A673 (cell line): ENCODE data around the gene NFASC. TPM values are rescaled to one million over a fixed set of nuclear protein-coding genes. Genes with fewer than 3 reads are reported as not detected.

Experiments used
- BruUV-seq: library from RNA; stranded (reverse); fragments of 400-500 nt; replicated peaks from 2 replicates; lab custom pipeline; 2021; lab: Mats Ljungman, UMichigan
- CTCF ChIA-PET: fragments of 300-600 bp; sonication (Branson Sonifier 250); formaldehyde crosslinking; loops from one replicate; lab custom pipeline; 2022; ENCODE audit warnings: antibody characterized with exemption; lab: Charles Lee
- POLR2A ChIA-PET: fragments of 300-600 bp; sonication (Branson Sonifier 250); formaldehyde crosslinking; loops from one replicate; lab custom pipeline; 2022; ENCODE audit warnings: antibody characterized with exemption; ENCODE audit not compliant: low non-redundant PET; lab: Charles Lee
- DNase-seq: peaks from one replicate; pipeline ENCODE4 v3.0.0-alpha.2; 2015; ENCODE audit warnings: low spot score
- H3K27ac ChIP-seq: fragments of 200-600 bp; sonication (generic); 2 replicates; pipeline ENCODE4 v1.5.1; 2016; ENCODE audit warnings: mixed run types, low read depth, mild to moderate bottlenecking, mixed read lengths, antibody characterized with exemption, low read length; ENCODE audit not compliant: poor library complexity, severe bottlenecking
- H3K27me3 ChIP-seq: fragments of 200-600 bp; sonication (generic); replicated peaks from 2 replicates; pipeline ENCODE4 v1.6.1; 2017; ENCODE audit warnings: mixed run types, low read depth, mild to moderate bottlenecking, mixed read lengths, antibody characterized with exemption, low read length; ENCODE audit not compliant: insufficient read depth, poor library complexity
- H3K36me3 ChIP-seq: fragments of 200-600 bp; sonication (generic); 2 replicates; pipeline ENCODE4 v1.6.1; 2016; ENCODE audit warnings: mixed run types, mild to moderate bottlenecking, mixed read lengths, antibody characterized with exemption, low read length; ENCODE audit not compliant: insufficient read depth, poor library complexity, severe bottlenecking
- H3K4me1 ChIP-seq: fragments of 200-600 bp; sonication (generic); 2 replicates; pipeline ENCODE4 v1.6.1; 2017; ENCODE audit warnings: mixed run types, mild to moderate bottlenecking, mixed read lengths, antibody characterized with exemption, low read length; ENCODE audit not compliant: insufficient read depth, poor library complexity, severe bottlenecking
- H3K4me3 ChIP-seq: fragments of 200-600 bp; sonication (generic); 2 replicates; pipeline ENCODE4 v1.5.1; 2016; ENCODE audit warnings: low read depth, mixed run types, mild to moderate bottlenecking, mixed read lengths, low read length; ENCODE audit not compliant: poor library complexity, severe bottlenecking
- H3K9me3 ChIP-seq: fragments of 200-600 bp; sonication (generic); 2 replicates; pipeline ENCODE4 v1.6.1; 2016; ENCODE audit warnings: mixed run types, low read depth, mild to moderate bottlenecking, mixed read lengths, antibody characterized with exemption, low read length; ENCODE audit not compliant: poor library complexity, severe bottlenecking
- CTCF ChIP-seq: fragments of 300-800, 200-600 bp; sonication (generic); conservative IDR thresholded peaks from 2 replicates; pipeline ENCODE4 v1.5.1; 2017; ENCODE audit warnings: low read depth, mild to moderate bottlenecking, antibody characterized with exemption, low read length, moderate library complexity, mixed read lengths
- EZH2 ChIP-seq: fragments of 200-600 bp; sonication (generic); IDR thresholded peaks from 2 replicates; pipeline ENCODE4 v1.6.1; 2017; ENCODE audit warnings: borderline replicate concordance, low read depth, mild to moderate bottlenecking, mixed read lengths, antibody characterized with exemption, low read length; ENCODE audit not compliant: poor library complexity, severe bottlenecking
- intact Hi-C: fragments of 100-400 bp; cut with micrococcal nuclease; formaldehyde crosslinking; loops from one replicate; pipeline ENCODE4 v1.10.0; 2022; ENCODE audit not compliant: unreplicated experiment
- total RNA-seq: library from RNA; stranded (reverse); gene quantifications from 2 replicates; pipeline ENCODE4 v1.2.3, GENCODE V29; 2021

NFASC gene
- total RNA-seq, 1 experiment from 2014 or later: 0.24 TPM

GRCh38 chr1:204997591-204998355 is 127.1 kb downstream of the NFASC start:
- ChIA-PET CTCF (no interaction called here), POLR2A (no interaction called here)
- Histone ChIP-seq H3K36me3 (no peaks in the 10 kb centered on the region), H3K4me3 (no peak overlapping the region), H3K27me3 (no peaks in the 10 kb centered on the region), H3K27ac (no peak overlapping the region), H3K4me1 (no peaks in the 10 kb centered on the region), H3K9me3 (no peaks in the 10 kb centered on the region)
- intact Hi-C loops: no loop called here
- no TSS peak for BruUV-seq
- no peak for TF ChIP-seq CTCF
- no peak for TF ChIP-seq EZH2
- DNase-seq: no peak

GRCh38 chr1:205001162-205001561 is 130.5 kb downstream of the NFASC start:
- no TSS peak for BruUV-seq
- H3K4me3 ChIP-seq: no peak overlapping the region
- H3K27me3 ChIP-seq: no peaks in the 10 kb centered on the region
- H3K4me1 ChIP-seq: no peaks in the 10 kb centered on the region
- CTCF ChIA-PET: no interaction called here
- POLR2A ChIA-PET: no interaction called here
- DNase-seq: no peak
- no peaks in the 10 kb centered on the region for H3K9me3 ChIP-seq
- intact Hi-C loops: no loop called here
- TF ChIP-seq EZH2 (no peak), CTCF (no peak)
- no peaks in the 10 kb centered on the region for H3K36me3 ChIP-seq
- H3K27ac ChIP-seq: no peak overlapping the region

GRCh38 chr1:205002705-205003104 is 132.0 kb downstream of the NFASC start:
- intact Hi-C loops: no loop called here
- DNase-seq: no peak
- Histone ChIP-seq H3K27ac (no peak overlapping the region), H3K9me3 (no peaks in the 10 kb centered on the region), H3K36me3 (no peaks in the 10 kb centered on the region), H3K4me1 (no peaks in the 10 kb centered on the region), H3K4me3 (no peak overlapping the region), H3K27me3 (no peaks in the 10 kb centered on the region)
- no TSS peak for BruUV-seq
- no peak for TF ChIP-seq CTCF
- TF ChIP-seq EZH2: no peak
- CTCF ChIA-PET: interaction anchor here (1.0 kb wide), 1 partner anchor 14 kb away, joined by 3 read pairs; no protein-coding TSS in a partner anchor
- POLR2A ChIA-PET: no interaction called here
